HG02870 (cell line): ENCODE measurements around the gene VOPP1.
"Not testable (repeated sequence)": the region's sequence is repeated elsewhere in the genome, so short reads cannot be mapped to it uniquely, and the experiment has no call there.

Source experiments
- ATAC-seq: cut with Tn5 transposase; IDR thresholded peaks from one replicate; pipeline ENCODE4 v1.9.1; 2021; ENCODE audit warnings: mild to moderate bottlenecking, moderate library complexity; ENCODE audit not compliant: unreplicated experiment

Gene VOPP1, protein sequence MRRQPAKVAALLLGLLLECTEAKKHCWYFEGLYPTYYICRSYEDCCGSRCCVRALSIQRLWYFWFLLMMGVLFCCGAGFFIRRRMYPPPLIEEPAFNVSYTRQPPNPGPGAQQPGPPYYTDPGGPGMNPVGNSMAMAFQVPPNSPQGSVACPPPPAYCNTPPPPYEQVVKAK

DNA sequence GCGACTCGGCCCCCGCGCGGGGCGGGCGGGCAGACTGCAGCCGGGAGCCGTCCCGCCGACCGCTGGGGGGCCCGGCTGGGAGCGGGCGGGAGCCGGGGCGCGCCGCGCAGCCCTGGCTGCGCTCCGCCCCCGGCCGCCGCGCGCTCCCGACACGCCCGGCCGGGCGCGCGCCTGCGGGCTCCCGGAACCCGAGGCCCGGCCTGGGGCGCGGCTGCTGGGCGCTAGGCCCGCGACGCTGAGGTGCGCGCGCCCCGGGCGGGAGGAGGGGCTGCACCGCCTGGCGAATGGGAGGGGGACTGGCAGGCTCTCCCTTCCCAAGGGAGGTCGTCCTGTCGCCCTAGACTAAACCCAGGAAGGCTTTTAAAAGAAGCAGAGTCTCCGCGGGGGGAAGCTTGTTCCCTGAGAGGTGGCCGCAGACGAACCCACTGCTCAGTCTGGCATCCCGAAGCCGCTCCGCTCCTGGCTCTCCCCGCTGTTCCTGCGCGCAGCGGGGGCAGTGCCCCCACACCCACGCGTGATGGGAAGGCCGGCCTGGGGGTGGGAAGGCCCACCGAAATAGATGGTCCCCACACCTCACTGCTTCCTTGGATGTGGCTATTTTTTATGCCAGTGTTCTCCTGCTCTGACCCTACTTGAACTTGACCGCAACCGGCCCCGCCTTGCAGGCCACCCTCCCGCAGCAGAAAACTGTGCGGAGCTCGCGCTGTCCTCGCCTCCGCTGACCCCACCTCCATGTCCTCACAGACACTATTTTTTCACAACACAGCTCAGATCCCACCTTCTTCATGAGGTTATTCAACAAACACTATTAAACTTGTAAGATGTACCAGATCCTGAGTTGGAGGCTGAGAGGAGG lies at the start of gene VOPP1:
VOPP1 (minus strand) TSS at position 125 of the 856 bp plus-strand sequence. CDS start 178 bp downstream, outside the sequence.
- ATAC-seq: peak; percentile 38

- no peak for ATAC-seq
Measured at GRCh38 chr7:55618913-55619312, 46.6 kb upstream of the VOPP1 start.

DNA sequence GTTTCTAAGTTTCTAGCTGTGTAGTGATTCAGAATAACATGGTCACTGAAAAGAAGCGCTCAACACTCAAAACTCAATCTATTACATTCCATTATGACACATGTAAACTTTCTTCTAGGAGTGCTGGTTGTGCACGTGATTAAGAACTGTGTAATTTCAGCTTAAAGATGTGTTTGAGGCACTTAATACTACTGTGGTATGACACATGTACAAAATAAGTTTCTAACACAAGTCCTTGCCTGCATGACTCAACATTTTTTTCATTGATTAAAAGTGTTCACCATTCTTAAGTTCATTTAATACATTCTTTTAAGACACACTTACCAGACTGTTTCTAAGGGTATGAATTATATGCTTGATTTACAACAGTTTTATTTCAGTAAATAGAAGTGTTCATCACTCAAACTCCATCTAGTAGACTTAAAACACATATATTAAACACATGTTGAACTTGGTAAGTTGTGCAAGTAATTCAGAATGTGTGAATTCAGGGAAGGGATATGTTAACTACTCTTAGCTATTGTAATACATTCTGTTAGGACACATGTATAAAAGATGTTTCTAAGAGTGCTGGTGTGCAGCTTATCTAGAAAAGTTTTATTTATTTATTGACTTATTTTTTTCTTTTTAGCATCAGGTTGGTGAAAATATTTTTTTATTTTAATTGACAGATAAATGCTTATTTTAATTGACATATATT lies 42.2 kb upstream of the VOPP1 start:
- not testable (repeated sequence) for ATAC-seq

DNA sequence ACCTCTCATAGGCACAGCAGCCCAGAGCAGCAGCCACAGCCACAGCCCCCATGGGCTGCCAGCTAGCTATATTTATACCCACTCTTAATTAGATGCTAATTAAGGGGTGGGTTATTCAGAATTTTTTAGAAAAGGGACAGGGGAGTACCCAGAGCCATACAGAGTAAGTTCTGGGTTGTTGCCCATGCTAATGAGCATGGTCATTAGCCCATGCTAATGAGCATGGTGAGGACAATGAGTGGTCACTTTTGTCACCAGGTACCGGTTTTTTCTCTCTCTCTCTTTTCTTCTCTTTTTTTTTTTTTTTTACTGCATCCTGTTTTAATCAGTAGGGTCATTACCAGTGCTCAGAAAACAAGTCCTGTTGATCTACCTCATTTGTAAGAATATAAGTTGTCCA lies 37.4 kb upstream of the VOPP1 start:
- not testable (repeated sequence) for ATAC-seq

DNA sequence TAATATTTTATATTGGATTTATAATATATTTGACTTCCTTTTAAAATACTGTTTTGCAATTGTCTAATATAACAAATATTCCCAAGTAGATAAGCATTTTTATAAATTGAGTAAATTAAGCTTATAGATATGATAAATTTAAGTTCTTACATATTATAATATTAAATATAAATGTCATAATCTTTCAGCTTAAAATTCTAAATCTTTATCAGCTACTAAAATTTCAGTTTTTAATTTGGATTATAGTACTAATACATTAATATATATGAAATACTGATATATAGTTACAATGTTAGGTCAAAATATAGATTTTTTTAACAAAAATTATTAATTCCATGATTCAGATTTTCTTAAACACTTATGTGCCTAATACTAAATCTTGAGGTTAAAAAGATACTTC lies 33.4 kb upstream of the VOPP1 start:
- not testable (repeated sequence) for ATAC-seq

- peak; percentile 65 for ATAC-seq
Measured at GRCh38 chr7:55597944-55598499, 25.7 kb upstream of the VOPP1 start.

- ATAC-seq: not testable (repeated sequence)
Measured at GRCh38 chr7:55597214-55597739, 25.0 kb upstream of the VOPP1 start.

- ATAC-seq: no peak
Measured at GRCh38 chr7:55595511-55595910, 23.2 kb upstream of the VOPP1 start.

DNA sequence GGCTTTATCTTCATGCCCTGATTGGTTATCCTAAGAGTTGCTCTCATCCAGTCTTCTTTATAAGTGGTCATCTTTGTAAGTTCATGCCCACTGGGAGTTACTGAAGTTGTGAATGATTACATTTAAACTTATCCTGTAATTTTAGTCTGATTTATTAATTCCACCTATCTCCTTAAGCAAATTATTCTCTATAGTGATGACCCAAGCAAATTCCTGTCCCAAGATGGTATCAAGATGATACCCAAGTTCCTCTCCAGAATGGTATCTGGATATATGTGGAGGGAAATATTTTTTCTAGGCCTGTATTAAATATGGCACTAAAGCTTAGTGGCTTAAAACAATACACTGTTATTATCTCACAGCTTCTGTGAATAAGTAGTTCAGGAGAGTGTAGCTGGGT lies 22.6 kb upstream of the VOPP1 start:
- ATAC-seq: no peak

DNA sequence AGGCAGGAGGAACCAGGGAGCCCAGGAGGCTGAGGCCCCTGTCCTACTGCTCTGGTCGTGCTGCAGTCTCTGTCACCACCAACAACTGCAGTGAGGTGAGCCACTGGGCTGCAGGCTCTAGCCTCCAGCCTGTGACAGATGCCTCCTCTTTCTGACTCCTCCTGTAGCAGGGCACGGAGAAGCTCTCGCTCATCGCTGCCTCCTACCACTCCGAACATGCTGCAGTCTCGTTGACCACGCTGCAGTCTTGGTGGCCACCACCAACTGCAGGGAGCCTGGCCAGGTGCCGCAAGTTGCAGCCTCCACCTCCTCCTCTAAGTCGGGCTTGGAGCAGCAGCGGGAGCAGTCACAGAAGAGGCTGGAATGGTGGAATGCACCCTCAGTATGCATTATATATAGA lies 22.1 kb upstream of the VOPP1 start:
- ATAC-seq: no peak

DNA sequence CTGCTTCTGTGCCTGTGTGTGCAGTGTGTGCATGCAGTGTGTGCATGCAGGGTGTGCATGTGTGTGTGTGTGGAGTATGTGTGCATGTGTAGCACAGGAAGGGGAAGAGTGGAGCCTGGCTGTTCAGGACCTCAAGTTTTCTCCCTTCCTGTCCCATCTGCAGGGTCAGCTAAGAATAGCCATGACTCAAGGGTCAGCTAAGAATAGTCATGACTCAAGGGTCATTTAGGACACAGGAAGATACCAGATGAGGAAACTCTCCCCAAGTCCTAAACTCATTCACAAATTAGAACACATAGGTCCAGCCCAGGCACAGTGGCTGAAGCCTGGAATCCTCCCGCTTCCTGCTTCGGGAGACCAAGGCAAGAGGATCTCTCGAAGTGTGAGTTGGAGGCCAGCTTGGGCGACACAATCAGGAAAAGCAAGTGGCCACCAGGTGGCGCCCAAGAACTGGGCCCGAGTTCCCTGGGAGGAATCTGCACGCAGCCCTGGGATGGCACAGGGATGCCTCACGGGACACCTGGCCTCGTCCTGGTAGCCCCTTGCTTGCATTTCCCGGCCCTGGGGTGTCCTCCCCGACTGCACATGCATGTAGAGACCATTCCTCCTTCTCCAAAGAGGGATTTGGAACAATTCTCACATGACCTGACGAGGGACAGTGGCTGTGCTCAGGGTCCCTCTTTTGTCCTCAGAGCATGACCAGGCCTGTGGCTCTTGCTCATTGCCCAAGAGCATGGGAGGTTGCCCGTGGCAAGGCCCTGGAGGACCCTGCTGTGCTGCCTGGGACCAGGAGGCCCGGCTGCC lies 21.4 kb upstream of the VOPP1 start:
- peak; percentile 43 for ATAC-seq

- ATAC-seq: no peak
Measured at GRCh38 chr7:55593172-55593514, 20.8 kb upstream of the VOPP1 start.

- no peak for ATAC-seq
Measured at GRCh38 chr7:55592492-55592891, 20.2 kb upstream of the VOPP1 start.

DNA sequence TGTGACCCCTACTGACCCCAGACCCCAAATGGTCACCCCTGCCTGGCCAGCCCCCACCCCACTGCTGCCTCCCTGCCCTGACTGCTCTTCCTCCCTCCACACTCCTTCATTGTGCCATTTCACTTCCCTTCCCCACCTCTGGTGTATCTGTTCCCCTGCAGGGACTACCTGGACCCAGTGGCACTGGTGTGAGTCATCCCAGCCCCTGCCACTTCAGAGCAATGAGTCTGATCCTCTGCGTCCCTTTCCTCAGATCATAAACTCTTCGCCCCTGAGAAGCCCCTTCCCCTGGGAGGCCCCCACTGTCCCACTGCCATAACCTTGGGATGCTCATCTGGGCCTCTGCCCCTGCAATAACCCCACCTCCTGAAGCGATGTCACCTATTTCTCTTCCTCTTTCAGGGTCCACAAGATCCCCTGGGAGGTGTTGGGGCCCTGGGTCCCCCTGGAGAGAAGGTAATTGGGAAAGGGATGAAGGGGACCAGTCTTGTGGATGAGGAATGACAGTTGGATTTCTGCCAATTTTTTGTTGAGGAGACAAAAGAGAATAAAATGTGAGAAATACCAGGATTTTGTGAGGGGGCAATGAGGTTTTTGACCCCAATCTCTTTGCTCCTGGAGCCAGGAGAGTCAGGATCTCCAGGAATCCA lies 19.1 kb upstream of the VOPP1 start:
- ATAC-seq: peak; percentile 44

DNA sequence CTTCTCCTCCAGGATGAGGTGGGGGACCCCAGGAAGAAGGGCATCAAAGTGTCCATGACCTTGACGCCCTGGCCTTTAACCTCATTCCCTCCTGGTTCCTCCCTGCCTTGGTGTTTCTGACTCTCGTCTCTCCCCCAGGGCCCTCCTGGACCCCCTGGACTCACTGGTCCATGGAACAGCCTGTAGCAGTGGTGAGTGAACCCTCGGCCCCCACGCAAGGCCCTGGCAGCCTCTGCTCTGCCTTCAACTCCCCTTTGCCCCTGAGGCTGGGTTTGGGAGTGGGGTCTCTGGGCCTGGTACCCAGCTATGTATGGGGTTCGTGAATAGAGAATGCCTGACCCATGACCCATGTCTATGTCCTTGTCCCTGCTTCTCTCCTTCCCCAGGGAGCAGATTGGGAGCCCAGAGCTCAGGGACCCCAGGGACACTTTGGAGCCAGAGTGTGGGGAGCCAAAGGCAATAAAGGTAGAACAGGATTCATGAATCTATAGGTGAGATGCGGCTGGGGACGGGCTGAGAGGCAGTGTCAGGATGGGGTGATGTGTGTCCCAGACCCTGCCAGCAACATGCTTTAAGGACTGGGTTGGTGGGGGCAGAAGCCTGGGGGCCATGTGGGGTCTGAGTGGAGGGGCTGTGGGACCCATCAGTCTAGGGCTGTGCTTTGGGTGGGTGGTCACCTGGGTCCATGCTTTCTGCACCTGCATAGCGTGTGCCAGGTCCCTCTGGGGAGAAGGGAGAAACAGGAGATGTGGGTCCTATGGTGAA lies 18.4 kb upstream of the VOPP1 start:
- ATAC-seq: no peak

- ATAC-seq: no peak
Measured at GRCh38 chr7:55589905-55590304, 17.6 kb upstream of the VOPP1 start.

- no peak for ATAC-seq
Measured at GRCh38 chr7:55588976-55589604, 16.8 kb upstream of the VOPP1 start.

DNA sequence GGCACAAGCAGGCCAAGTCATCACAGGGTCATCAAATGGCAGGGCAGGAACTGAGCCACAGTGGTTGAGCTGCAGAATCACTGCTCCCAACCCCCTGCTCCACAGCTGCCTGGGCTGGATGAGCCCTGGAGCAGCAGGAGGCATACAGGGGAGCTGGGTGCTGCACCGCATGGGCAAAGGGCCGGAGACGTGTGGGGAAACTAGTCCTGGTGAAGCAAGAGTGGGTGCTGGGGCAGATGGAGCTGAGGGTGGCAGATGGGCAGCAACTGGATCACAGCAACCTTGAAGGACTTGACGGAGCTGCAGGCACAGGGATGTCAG lies 16.0 kb upstream of the VOPP1 start:
- ATAC-seq: no peak
